Measurements from ENCODE around the gene C9orf40.

C9orf40 gene

DNA sequence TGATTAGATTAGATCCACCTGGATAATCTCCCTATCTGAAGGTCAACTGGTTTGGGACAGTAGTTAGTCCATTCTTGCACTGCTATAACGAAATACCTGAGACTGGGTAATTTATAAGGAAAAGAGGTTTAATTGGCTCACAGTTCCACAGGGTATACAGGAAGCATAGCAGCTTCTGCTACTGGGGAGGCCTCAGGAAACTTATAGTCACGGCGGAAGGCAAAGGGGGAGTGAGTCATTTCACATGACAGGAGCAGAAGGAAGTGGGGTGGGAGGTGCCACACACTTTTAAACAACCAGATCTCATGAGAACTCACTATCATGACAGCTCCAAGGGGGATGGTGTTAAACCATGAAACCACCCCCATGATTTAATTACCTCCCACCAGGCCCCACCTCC, 9.9 kb downstream of the C9orf40 start:
- no peak for DNase-seq (ENCODE audit: low read depth in 1 of 2, low spot score in 1 of 2)

GRCh38 chr9:74940600-74940999, 12.1 kb downstream of the C9orf40 start:
- DNase-seq (ENCODE audit: low read depth in 1 of 2, low spot score in 1 of 2): no peak

GRCh38 chr9:74935008-74935407, 17.7 kb downstream of the C9orf40 start:
- no peak for DNase-seq (ENCODE audit: low read depth in 1 of 2, low spot score in 1 of 2)

GRCh38 chr9:74921737-74922136, 31.0 kb downstream of the C9orf40 start:
- no peak for DNase-seq (ENCODE audit: low read depth in 1 of 2, low spot score in 1 of 2)

DNA sequence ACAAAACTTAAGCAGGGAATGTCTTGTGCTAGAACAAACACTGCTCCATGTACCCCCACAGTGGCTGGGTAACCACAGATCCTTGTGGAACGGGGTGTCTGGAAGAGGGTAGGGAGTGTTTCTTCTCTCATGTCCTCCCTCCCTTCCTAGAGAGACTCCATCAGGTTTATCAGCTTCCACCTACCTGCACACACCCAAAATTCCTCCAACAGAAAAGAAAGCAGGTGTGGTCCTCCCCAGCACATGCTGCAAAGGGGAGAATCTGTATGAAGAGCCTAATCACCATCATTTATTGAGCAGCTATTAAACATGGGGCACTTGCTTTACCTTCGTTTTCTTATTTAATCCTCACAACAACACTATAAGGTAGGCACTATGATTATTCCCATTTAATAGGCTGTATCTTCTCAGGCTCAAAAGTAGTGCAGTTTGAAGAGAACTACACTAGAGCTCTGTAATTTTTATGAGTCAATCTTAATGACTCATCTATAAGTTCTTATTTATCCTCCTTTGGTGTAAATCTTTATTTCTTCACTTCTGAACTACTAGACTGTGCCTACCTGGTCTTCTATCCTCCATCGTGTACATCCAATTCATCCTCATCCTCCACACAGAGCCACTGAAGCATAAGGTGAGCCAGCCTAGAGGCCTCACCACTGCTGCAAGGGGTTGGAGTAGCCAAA, 31.6 kb downstream of the C9orf40 start:
- DNase-seq (ENCODE audit: low read depth in 1 of 2, low spot score in 1 of 2): no peak

GRCh38 chr9:74910036-74910435, 42.7 kb downstream of the C9orf40 start:
- no peak for DNase-seq (ENCODE audit: low read depth in 1 of 2, low spot score in 1 of 2)

GRCh38 chr9:74908665-74909064, 44.0 kb downstream of the C9orf40 start:
- no peak for DNase-seq (ENCODE audit: low read depth in 1 of 2, low spot score in 1 of 2)

DNA sequence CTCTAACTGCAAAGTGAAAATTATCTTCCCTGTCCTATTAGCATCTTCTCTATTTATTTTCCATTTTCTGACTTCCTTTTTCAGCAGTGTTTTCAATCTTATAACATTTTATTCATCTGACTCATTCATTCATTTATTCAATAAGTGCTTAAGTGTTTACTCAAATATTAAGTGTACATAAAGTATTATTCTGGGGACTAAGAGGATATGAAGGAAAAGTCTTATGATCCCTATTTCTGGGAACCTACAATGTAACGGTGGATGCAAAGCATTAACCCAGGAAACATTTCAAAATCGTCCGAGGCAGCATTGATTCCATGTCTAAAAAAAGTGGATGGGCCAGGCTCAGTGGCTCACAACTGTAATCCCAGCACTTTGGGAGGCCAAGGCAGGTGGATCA, 45.6 kb downstream of the C9orf40 start:
- no peak for DNase-seq (ENCODE audit: low read depth in 1 of 2, low spot score in 1 of 2)

- DNase-seq (ENCODE audit: low read depth in 1 of 2, low spot score in 1 of 2): no peak
Measured at GRCh38 chr9:74901001-74901400, 51.7 kb downstream of the C9orf40 start.

All from activated T-helper 1 cell treated with anti-CD3 and anti-CD28 coated beads, Interleukin-2, amount 50 U/mL, for 16 hours (primary cell).